Mammary epithelial cell (primary cell): ENCODE measurements around the gene OTOF.

Experiments used
- CTCF ChIP-seq, 2 donors: IDR thresholded peaks in 1 of 2; conservative IDR thresholded peaks in 1 of 2; 2 replicates each; pipeline ENCODE4 v1.5.1; 2011 to 2012; ENCODE audit warnings: inconsistent platforms in 2 of 2, low read length in 2 of 2, mild to moderate bottlenecking in 2 of 2, control low read depth in 1 of 2, low read depth in 1 of 2; ENCODE audit not compliant: insufficient read depth in 1 of 2; ENCODE audit errors: extremely low read depth in 1 of 2
- EZH2 ChIP-seq: IDR thresholded peaks from 2 replicates; pipeline ENCODE4 v1.6.1; 2012; ENCODE audit warnings: low read length, inconsistent platforms, borderline replicate concordance

- TF ChIP-seq EZH2, result no peak
- no peak for TF ChIP-seq CTCF (conservative IDR thresholded peaks at IDR 0.05 in 1 of 2, IDR thresholded peaks at IDR 0.05 in 1 of 2; ENCODE audit: extremely low read depth in 1 of 2, insufficient read depth in 1 of 2, low read depth in 1 of 2, low read length in 2 of 2)
Measured at GRCh38 chr2:26494891-26495290, 17.0 kb upstream of the OTOF start.
